ENCODE measurements around the gene DENND1B.
"Not testable (repeated sequence)": the region's sequence is repeated elsewhere in the genome, so short reads cannot be mapped to it uniquely, and the experiment has no call there.

The DENND1B gene

DNA sequence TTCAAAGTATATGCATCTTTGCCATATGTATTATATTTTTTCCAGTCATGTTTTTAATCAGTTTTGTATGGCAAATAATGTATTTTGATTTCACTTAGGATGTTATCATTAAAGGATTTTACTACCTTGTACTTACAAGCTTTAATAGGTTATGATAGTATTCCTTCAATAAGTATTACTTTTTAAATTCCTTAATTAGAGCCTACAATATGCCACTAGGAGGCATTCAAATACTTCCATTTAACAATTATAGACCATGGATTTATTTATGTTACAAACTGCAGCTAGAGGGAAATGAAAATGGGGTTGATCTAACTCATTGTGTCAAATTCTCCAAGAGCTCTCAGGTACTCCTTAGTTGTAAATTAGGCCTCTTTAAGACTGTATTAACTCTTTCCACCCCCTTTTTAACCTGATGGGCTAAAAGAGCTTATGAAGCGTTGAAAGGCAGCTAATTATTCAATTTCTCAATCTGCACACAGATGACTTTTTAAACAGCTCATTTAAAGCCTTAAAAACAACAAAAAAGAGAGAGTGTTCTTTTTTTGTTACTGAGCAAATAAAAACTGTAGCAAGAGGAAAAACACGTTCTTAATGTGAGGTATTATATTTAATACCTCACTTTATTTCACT is 156.2 kb downstream of the DENND1B start:
- DNase-seq, result no peak

DNA sequence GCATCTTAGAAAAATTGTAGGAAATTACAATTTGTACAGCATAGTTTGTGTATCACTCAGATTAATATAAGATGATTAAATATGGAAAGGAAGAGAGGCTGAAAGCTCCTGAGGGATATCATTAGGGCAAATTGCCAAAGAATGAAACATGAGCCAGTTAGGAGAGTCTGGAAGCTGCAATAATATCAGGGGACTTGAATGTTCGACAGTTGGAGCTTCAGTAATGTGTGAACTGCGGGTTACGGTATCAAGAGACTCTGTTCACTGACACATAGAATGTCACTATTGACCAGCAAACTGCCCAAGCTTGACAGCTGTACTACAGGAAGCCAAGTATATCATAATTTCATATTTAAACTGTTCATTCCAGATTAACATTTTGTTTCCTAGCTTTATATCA is 157.2 kb downstream of the DENND1B start:
- no peak for DNase-seq

DNA sequence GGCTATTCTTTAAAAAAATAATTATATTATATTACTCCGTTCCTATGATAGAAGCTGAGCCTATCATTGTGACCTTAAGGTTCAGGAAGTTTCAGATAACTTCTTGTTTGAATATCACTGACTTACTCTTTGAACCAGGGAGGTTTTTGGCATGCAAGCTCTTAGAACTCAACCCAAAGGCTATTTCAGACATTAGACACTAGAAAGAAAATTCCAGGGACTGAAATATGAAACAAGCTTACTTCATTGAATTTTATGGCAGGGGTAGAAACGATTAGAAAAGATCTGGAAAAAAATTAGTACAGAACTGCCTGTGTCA is 159.6 kb downstream of the DENND1B start:
- no peak for DNase-seq

DNA sequence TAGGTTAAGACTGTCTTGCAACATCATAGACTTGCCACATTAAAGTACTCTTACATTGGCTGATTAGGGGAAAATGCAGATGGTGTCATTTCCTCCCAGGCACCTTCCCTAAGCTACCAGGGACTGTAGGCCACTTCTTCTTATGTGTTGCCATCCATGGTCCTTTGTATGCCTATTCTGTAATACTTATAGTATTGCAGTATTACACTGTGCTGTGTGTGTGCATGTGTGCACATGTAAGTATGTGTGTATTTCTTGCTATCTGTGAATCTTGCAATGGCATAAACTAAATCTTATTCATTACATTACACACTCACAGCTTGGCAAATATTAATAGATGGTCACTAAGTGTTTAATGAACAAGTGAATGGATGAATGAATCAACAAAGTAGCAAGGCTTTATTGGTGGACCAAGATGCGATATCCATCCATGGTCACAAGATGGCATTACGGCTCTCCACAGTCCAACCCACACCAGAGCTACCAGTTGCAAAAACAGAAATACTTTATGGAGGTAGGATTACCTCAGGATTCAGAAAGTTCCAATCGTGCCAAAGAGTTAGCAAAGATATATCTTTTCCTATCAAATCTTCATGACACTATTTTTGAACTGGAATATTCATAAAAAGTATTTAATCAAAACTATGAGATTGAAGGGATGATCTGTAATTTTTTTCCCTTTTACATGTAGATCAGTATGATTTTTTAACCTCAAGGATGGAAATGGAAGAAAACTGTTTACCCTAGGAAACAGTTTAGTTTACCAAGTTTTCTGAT is 160.2 kb downstream of the DENND1B start:
- no peak for DNase-seq

DNA sequence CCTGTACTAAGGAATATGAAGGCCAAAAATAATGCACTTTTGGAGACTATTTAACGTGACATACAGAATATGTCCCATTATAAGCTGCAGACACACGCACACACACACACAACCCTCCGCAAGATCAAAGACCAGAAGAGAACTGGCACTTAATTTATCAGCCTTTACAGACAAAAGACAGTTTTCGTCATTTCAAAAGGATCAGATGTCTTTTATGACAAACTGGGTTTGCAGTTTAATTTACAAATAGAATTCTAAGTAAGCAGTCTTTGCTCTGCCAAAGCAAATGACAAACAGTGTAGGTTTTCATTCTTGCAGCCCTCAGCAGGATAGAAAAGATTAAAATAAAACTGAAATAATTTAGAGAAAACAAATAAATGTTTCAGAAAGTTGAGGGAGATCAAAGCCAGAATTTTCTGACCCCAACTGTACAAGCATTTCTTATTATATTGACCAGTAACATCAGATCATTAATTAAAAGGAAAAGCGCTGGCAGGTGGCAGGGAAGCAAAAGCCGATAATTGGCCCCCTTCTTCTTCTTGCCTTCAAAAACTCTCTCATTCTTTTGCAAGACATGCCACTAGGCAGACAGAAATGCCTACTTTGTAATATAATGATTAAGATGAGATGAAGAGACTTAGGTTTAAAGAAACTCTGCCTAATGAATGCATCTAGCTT is 169.0 kb downstream of the DENND1B start:
- no peak for DNase-seq

DNA sequence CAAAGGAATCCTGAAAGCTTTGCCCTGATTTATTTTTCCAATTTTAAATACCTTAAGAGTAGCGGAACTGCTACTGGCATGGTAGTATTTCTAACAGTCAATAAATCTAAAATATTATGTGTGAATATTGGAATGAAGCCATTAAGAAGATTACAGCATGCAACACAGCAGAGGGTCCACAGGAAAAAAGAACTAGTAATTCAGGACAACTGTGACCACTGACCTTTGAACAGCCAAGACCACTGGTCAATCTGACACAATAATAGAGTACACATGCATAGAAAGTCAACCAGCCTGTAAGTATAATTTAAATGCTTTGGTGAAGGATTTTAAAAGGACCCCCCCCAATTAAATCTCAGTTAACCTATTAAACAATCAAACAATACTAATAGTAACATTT is 171.0 kb downstream of the DENND1B start:
- no peak for DNase-seq

DNA sequence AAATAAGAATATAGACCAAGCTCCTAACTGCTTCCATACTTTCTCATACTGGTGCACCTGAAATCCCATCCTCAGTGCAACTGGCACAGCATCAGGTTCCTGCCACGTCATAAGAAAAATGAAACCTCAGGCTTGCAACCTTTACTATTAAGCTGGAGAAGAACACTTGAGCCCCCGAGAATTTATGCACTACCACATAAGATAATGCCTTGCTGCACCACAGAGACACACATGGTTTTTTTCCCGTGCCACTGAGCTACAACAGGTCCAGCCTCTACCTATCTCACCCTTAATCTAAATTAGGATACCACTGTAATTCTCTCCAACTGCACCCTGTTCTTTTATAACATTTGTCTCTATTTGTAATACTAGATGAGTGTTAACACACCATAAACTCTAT is 174.5 kb downstream of the DENND1B start:
- DNase-seq, result no peak

DNA sequence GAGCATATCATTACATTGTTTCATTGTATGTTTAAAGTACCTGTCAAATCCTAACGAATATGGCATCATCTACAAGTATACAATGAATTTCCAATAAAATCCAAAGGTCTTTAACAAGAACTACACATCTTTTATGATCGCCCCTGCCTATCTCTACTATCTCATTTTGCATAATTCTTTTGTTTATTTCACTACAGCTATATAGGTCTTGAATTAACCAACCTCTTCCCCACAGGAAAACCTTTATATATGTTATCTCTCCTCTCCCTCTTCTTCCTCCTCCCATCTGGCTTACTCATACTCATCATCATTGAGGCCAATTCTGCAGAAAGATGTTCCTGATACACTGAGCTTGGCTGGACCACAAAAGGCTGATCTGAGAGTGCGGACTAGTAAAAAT is 175.5 kb downstream of the DENND1B start:
- no peak for DNase-seq

DNA sequence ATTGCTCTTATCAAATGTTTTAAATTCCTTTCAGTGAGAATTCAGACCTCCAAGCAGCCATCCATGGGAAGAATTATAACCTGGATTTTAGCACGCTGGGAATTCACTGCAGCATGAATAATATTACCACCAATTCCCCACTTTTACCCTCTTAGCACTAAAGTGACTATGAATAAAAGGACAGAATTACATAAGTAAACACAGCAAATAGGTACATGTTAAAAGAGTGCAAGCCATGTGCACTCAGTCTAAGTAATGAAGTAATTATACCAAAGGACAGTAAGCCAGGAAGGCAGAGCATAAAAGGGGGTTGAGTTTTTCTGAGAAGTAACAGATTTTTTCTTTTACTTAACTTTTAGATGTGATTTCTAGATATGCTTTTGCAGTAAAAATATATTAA is 176.3 kb downstream of the DENND1B start:
- no peak for DNase-seq

DNA sequence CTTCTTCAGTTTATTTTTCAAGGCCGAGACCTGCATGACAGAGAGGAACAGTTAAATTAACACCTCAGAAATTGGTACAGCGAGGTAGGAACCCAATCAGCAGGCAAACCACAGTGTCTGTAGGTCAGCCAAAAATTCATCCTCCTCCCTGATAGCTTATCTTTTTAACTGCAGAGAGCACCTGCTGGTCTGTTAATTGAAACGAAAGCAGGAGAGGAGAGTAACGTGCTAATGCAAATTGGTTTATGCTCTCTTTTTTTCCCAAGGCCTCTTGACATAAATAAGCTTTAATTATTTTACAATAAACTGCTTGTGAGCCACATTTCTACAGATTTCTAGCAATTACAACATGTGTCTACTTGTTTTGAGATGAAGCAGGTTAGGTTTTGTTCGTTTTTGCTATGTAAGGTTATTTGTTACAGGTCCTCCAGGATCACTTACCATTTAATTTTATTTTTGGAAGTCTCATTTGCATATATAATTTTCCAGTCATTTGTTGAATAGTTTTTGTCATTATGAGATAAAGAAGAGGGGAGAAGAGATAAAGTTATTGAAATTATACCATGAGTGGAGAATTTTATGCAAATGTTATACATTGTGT is 179.9 kb downstream of the DENND1B start:
- no peak for DNase-seq

DNA sequence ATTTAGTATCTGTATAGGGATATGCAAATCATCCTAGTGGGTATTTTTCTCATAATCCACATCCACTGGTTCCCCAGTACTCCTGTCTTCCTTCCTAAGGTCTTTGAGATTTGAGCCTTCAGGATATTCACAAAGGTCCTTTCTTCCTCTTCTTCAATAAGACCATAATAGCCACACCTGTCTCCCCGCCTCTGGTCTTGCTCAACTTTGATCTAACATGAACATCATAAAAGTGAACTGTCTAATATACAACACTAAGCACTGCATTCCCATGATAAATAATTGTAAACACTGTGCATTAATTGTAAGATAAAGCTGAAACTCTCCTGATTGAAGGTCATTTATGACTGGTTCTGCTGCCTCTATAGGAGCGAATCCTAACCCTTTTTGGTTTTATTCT is 184.6 kb downstream of the DENND1B start:
- DNase-seq, result no peak

DNA sequence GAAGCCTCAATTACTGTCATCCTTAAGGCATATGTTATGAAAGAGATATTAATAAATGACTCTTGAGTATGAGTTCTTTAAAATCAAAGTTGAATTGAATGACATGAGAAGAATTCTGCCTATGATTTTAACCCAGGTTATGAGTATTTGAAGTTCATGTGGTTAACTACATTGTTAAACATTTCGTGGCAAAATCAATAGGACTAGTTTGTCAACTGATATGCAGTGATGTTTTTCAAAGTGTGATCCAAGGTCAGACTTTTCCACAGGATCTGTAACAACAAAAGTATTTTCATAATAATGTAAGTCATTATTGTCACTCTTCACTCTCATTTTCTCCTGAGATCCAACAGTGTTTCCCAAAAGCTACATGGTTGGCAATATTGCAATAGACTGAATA is 189.5 kb downstream of the DENND1B start:
- no peak for DNase-seq

DNA sequence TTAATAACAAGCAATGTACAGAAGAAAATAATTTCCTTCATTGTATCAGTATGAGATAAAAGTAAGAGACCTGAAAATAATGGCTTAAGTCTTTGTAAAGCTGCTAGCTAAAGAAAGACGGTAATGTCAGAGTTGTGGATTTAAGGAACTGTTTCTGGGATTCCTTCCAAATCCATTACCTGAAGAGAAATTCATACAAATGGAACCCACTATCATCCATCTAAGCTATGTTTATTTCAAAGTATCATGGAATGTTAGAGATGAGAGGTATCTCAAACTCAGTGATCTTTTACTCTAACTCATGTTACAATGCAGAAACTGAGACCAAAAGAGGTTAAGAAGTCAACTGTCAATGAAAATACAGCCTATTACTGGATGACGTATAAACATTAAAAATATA is 197.7 kb downstream of the DENND1B start:
- no peak for DNase-seq

DNA sequence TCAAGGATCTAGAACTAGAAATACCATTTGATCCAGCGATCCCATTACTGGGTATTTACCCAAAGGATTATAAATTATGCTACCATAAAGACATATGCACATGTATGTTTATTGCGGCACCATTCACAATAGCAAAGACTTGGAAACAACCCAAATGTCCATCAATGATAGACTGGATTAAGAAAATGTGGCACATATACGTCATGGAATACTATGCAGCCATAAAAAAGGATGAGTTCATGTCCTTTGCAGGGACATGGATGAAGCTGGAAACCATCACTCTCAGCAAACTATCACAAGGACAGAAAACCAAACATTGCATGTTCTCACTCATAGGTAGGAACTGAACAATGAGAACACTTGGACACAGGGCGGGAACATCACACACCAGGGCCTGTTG is 199.7 kb downstream of the DENND1B start:
- DNase-seq, result not testable (repeated sequence)

DNA sequence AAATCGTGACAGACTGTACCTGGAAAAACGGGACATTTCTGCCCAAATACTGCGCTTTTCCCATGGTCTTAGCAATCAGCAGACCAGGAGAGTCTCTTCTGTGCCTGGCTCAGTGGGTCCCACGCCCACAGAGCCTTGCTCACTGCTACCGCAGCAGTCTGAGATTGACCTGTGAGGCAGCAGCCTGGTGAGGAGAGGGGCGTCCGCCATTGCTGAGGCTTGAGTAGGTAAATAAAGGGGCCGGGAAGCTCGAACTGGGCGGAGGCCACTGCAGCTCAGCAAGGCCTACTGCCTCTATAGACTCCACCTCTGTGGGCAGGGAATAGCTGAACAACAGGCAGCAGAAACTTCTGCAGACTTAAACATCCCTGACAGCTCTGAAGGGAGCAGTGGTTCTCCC is 203.1 kb downstream of the DENND1B start:
- DNase-seq, result no peak

DNA sequence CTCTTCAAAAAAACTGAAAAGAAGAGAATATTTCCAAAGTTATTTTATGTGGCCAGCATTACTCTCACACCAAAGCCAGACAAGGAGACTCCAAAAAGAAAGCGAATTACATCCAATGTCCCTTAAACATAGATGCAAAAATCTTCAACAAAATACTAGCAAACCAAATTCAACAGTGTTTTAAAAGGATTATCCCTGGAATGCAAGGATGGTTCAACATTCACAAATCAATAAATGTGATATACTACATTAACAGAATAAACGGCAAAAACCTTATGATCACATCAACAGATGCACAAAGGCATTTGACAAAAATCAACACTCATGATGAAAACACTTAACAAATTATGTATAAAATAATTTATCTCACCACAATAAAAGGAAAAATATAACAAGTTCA is 207.8 kb downstream of the DENND1B start:
- DNase-seq, result no peak

DNA sequence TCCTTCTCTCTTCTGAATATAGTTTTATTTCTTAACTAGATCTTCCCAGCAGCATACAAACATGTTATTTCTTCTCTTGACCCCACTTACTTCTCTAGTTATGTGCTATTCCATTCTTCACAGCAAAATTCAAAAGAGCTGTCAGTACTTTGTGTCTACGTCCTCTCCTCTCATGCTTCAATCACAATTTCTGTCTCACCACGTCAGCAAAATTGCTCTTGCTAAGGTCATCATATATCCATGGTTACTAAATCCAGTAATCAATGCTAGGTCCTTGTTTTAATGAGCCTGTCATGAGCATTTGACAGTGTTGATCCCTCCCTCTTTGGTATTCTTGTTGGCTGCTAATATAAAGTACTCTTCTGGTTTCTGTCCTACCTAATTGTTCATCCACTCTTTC is 214.2 kb downstream of the DENND1B start:
- no peak for DNase-seq

DNA sequence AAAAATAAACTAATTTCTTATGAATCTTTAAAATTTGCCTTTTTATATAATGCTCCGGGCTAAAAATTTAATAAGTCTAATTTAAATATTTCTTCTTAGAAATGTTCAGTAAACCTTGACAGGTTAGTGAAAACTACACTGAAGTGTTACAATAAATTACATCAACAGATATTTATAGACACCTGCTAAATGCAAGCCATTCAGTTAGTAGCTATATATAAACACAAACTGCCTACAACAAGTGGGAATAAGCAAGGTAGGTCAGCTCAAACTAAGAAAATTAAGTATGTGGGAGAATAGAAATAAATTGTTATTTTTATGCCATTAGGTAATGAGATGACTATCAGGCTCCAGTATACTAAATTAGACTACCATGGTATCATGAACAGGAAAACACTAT is 215.6 kb downstream of the DENND1B start:
- no peak for DNase-seq

DNA sequence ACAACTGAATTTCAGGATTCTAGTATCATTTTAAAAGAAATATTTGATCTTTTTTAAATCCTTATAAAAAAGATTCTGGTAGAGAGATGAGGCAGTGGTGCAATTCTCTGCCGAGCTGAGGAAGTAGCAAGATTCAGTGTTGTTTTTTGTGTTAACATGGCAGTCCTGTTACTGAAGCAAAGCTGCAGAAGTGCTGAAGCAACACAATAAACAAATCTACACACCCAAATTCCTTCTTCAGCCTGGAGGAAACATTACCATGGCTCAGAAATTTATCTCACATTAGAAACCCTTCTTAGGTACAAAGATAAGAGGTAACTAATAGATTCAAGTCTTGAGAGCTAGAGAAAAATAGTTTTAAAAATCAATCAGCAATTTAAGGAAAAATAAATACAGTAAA is 216.0 kb downstream of the DENND1B start:
- no peak for DNase-seq

DNA sequence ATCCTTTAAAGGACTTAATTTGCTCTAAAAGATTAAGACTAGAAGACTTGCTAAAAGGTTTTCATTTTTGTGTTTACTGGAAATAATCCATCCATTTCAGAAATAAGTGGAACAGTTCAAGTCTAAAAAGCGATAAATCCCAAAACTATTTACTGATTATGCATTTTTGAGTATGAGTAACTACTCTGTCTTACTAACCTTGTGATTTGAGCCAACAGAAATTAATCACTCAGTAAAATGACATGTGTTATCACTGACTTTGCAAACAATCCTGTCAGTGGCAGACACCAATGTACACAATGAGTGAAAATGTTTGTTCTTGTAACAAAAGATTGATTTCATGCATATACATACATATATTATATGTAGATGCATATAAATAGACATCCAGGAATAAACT is 218.0 kb downstream of the DENND1B start:
- DNase-seq, result no peak

DNA sequence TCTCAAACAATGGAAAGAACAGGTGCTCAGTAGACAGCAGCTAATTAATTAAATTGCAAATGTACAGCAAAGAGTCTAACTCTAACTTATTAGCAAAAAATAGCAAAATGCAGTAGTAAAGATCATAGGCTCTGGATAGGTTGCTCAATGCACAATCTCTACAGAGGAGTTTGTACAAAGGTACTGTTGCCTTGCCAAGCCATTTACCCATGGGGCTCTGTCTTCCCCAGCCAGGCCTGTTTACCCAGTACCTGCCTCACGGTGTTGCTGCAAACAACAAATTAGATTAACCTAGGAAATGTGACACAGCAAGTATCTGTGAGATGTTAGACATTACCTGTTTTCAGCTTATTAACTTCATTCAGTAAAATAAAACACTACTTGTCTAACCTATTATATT is 222.0 kb downstream of the DENND1B start:
- no peak for DNase-seq

DNA sequence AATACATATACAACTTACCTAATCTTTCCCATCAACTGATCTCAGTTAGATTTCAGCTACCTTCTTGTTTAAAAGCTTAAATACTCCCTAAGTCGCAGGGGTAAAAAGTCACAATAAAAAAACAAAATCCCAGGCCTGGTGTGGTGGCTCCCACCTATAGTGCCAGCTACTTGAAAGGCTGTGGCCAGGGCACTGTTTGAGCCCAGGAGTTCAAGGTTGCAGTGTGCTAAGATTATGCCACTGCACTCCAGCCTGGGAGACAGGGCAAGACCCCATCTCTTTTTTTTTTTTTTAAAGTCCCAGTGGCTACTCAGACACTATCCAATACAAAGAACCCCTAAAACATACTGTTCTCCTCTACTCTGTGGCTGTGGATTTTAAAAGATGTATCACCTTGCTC is 228.3 kb downstream of the DENND1B start:
- no peak for DNase-seq

DNA sequence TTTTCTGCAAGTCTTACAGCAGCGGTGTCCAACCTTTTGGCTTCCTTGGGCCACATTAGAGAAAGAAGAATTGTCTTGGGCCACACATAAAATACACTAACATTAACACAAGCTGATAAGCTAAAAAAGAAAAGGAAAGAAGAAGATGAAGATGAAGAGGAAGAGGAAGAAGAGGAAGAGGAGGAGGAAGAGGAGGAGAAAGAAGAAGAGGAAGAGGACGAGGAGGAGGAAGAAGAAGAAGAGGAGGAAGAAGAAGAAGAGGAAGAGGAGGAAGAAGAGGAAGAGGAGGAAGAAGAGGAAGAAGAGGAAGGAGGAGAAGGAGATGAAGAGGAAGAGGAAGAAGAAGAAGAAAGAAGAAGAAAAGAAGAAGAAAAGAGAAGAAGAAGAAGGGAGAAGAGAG is 230.7 kb downstream of the DENND1B start:
- DNase-seq, result no peak

DNA sequence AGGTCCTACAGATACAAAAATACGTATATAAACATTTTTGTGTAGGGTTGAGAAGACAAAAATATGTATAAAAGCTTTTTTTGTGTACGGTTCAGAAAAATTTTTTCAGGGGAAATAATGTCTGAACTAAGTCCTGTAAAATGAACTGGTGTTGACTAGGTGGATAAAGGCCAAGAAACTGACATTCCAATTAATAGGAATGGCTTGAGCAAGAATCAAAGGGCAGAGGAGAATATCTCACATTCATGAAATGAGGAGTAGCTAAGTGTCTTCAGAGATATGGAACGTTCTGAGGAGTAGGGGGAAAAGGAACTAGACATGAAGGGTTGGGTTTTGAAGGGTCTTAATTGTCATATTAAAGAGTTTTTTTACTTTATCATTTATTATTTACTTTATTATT is 231.2 kb downstream of the DENND1B start:
- DNase-seq, result no peak

Data from GOT3 (cell line).